HL-60 (cell line): Measurements from ENCODE around the gene ZFP82.

ENCODE experiments used
- DNase-seq, 2 experiments: peaks; one replicate each; pipeline ENCODE4 v3.0.0-alpha.2; 2010 to 2020; ENCODE audit warnings: low read depth in 1 of 2, low spot score in 1 of 2
- H3K27ac ChIP-seq: fragments of 250-450 bp; sonication (Bioruptor Pico); replicated peaks from 2 replicates; pipeline ENCODE4 v1.5.1; 2020; ENCODE audit warnings: mild to moderate bottlenecking, moderate library complexity
- H3K27me3 ChIP-seq: fragments of 250-450 bp; sonication (Bioruptor Pico); 2 replicates; pipeline ENCODE4 v1.5.1; 2021; ENCODE audit warnings: mild to moderate bottlenecking, moderate library complexity; ENCODE audit not compliant: insufficient read depth, poor library complexity, severe bottlenecking
- H3K4me3 ChIP-seq: replicated peaks from 2 replicates; pipeline ENCODE4 v1.5.1; 2011; ENCODE audit warnings: mild to moderate bottlenecking, control low read depth, low read length; ENCODE audit not compliant: insufficient read depth
- CTCF ChIP-seq: IDR thresholded peaks from one replicate; pipeline ENCODE4 v1.5.1; 2011; ENCODE audit warnings: low read length, control low read depth, inconsistent platforms; ENCODE audit not compliant: insufficient read depth
- GABPA ChIP-seq: IDR thresholded peaks from 2 replicates; pipeline ENCODE4 v1.6.1; 2012; ENCODE audit warnings: low read depth
- POLR2AphosphoS5 ChIP-seq: IDR thresholded peaks from 2 replicates; pipeline ENCODE4 v1.6.1; 2012; ENCODE audit warnings: low read depth
- REST ChIP-seq: IDR thresholded peaks from 2 replicates; pipeline ENCODE4 v1.6.1; 2012; ENCODE audit warnings: low read depth; ENCODE audit not compliant: insufficient replicate concordance
- SPI1 ChIP-seq: IDR thresholded peaks from 2 replicates; pipeline ENCODE4 v1.6.1; 2012; ENCODE audit warnings: low read depth, mild to moderate bottlenecking, borderline replicate concordance

The ZFP82 gene

GRCh38 chr19:36409841-36410240, 8.6 kb downstream of the ZFP82 start:
- Histone ChIP-seq H3K27me3 (no peaks in the 10 kb centered on the region), H3K4me3 (no peak overlapping the region), H3K27ac (no peak overlapping the region)
- no peak for DNase-seq
- TF ChIP-seq REST = no peak
- TF ChIP-seq SPI1 = no peak
- no peak for TF ChIP-seq CTCF
- no peak for TF ChIP-seq GABPA
- TF ChIP-seq POLR2AphosphoS5 = no peak

- DNase-seq = no peak
- TF ChIP-seq CTCF (no peak), POLR2AphosphoS5 (no peak), GABPA (no peak), REST (no peak), SPI1 (no peak)
Observed at GRCh38 chr19:36408101-36408500, 10.3 kb downstream of the ZFP82 start.

GRCh38 chr19:36404498-36404897, 13.9 kb downstream of the ZFP82 start:
- TF ChIP-seq GABPA = no peak
- no peak for TF ChIP-seq POLR2AphosphoS5
- TF ChIP-seq SPI1 = no peak
- no peak for TF ChIP-seq CTCF
- no peak for TF ChIP-seq REST
- H3K4me3 ChIP-seq = no peak overlapping the region
- no peak for DNase-seq
- H3K27ac ChIP-seq = no peak overlapping the region
- H3K27me3 ChIP-seq = no peaks in the 10 kb centered on the region

More at GRCh38 chr19:36408101-36408500, 10.3 kb downstream of the ZFP82 start:
- Histone ChIP-seq H3K4me3 (no peak overlapping the region), H3K27me3 (no peaks in the 10 kb centered on the region), H3K27ac (no peak overlapping the region)
